ENCODE measurements around the gene DOCK6.

DNA sequence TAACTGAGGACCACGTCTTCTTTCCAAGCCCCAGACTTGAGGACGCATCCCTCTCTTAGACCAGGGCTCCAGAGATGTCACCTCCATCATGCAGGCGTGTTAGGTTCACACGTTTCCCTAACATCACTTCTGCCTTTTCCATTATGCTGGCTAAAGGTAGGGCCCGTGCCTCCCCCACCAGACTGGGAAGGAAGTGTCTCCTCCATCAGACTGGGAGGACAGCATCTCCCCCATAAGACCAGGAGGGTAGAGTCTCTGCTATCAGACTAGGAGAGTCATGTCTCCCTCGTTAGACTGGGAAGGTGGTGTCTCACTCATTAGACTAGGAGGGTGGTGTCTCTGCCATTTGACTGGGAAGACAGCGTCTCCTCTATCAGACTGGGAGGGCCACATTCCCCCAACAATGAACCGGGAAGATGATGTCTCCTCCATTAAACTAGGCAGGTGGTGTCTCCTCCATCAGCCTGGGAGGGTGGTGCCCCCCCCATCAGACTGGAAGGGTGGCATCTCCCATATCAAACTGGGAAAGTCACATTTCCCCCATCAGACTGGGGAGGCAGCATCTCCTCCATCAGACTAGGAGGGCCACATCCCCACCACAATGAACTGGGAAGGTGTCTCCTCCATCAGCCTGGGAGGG is 88.7 kb downstream of the DOCK6 start:
- TF ChIP-seq, protein P1, sequence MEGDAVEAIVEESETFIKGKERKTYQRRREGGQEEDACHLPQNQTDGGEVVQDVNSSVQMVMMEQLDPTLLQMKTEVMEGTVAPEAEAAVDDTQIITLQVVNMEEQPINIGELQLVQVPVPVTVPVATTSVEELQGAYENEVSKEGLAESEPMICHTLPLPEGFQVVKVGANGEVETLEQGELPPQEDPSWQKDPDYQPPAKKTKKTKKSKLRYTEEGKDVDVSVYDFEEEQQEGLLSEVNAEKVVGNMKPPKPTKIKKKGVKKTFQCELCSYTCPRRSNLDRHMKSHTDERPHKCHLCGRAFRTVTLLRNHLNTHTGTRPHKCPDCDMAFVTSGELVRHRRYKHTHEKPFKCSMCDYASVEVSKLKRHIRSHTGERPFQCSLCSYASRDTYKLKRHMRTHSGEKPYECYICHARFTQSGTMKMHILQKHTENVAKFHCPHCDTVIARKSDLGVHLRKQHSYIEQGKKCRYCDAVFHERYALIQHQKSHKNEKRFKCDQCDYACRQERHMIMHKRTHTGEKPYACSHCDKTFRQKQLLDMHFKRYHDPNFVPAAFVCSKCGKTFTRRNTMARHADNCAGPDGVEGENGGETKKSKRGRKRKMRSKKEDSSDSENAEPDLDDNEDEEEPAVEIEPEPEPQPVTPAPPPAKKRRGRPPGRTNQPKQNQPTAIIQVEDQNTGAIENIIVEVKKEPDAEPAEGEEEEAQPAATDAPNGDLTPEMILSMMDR (IDR thresholded peaks at IDR 0.05): no peak
- no peak for TF ChIP-seq POLR2A (IDR thresholded peaks at IDR 0.05)
